Peyer's patch (tissue), 4 donors: ENCODE results near the gene LRRC4B.

ENCODE experiments used
- CTCF ChIP-seq, 6 experiments: fragments of 450-650 bp in 4 of 6; fragments of 200-600 bp in 2 of 6; sonication (generic) in 1 of 6; IDR thresholded peaks; one replicate each; pipeline ENCODE4 v1.5.1; 2017 to 2019; ENCODE audit warnings: antibody characterized with exemption in 6 of 6, mild to moderate bottlenecking in 3 of 6, moderate library complexity in 1 of 6
- POLR2A ChIP-seq, 2 donors: fragments of 450-650 bp; IDR thresholded peaks; one replicate each; pipeline ENCODE4 v1.5.1; 2017; ENCODE audit warnings: antibody characterized with exemption in 2 of 2, mild to moderate bottlenecking in 2 of 2, moderate library complexity in 2 of 2

- TF ChIP-seq CTCF (IDR thresholded peaks at IDR 0.05) (no peak), POLR2A (IDR thresholded peaks at IDR 0.05) (no peak)
These were observed 75.1 kb downstream of the LRRC4B start for GRCh38 chr19:50493171-50493570.
